Thoracic aorta (tissue), 2 donors: ENCODE results near the gene HP1BP3. TPM values are rescaled to one million over a fixed set of nuclear protein-coding genes. Genes with fewer than 3 reads are reported as not detected.

Source experiments
- ATAC-seq: fragments of 150-250 bp; one replicate; pipeline ENCODE4 v1.8.0; 2017; ENCODE audit warnings: low read depth; ENCODE audit not compliant: insufficient number of reproducible peaks, low FRiP score
- DNase-seq: peaks from one replicate; pipeline ENCODE4 v3.0.0-alpha.2; 2020; ENCODE audit warnings: low spot score
- H3K27ac ChIP-seq, 2 donors: fragments of 200-600 bp; sonication (generic); 1 replicate in 1 of 2; 2 replicates in 1 of 2; pipeline ENCODE4 v1.5.1; 2016; ENCODE audit warnings: mild to moderate bottlenecking in 2 of 2, moderate library complexity in 2 of 2
- H3K27me3 ChIP-seq: fragments of 200-600 bp; sonication (generic); replicated peaks from 2 replicates; pipeline ENCODE4 v1.6.0; 2016; ENCODE audit warnings: mild to moderate bottlenecking; ENCODE audit not compliant: insufficient read depth
- H3K36me3 ChIP-seq: fragments of 200-600 bp; sonication (generic); one replicate; pipeline ENCODE4 v1.5.1; 2016
- H3K4me1 ChIP-seq, 2 donors: fragments of 200-600 bp; sonication (generic); 1 replicate in 1 of 2; 2 replicates in 1 of 2; pipeline versions ENCODE4 v1.5.1 to v1.6.0; 2016; ENCODE audit warnings: low read depth in 2 of 2, mild to moderate bottlenecking in 1 of 2; ENCODE audit not compliant: control insufficient read depth in 1 of 2
- H3K4me3 ChIP-seq: fragments of 200-600 bp; sonication (generic); 2 replicates; pipeline ENCODE4 v1.5.1; 2016; ENCODE audit warnings: mild to moderate bottlenecking
- H3K9me3 ChIP-seq: fragments of 200-600 bp; sonication (generic); 2 replicates; pipeline ENCODE4 v1.5.1; 2016
- CTCF ChIP-seq: fragments of 200-600 bp; sonication (generic); IDR thresholded peaks from one replicate; pipeline ENCODE4 v1.5.1; 2019; ENCODE audit warnings: antibody characterized with exemption
- total RNA-seq, 2 donors: library from RNA; depleted of rRNA; stranded (reverse); fragments of >200 nt; gene quantifications; one replicate each; pipeline versions ENCODE4 v1.1.0 to v1.2.3, GENCODE V29; 2016

Gene HP1BP3
- total RNA-seq, 2 donors from 2014 or later: 186 to 189 TPM

GRCh38 chr1:20709868-20710267 lies 77.2 kb downstream of the HP1BP3 start:
- Histone ChIP-seq H3K4me3 (no peak overlapping the region), H3K4me1 (no peaks in the 10 kb centered on the region), H3K9me3 (no peaks in the 10 kb centered on the region), H3K36me3 (no peaks in the 10 kb centered on the region), H3K27ac (no peak overlapping the region), H3K27me3 (no peaks in the 10 kb centered on the region)
- ATAC-seq (no peak), DNase-seq (no peak)
- no peak for TF ChIP-seq CTCF

- Histone ChIP-seq H3K36me3 (no peaks in the 10 kb centered on the region), H3K27me3 (no peaks in the 10 kb centered on the region), H3K27ac (no peak overlapping the region), H3K4me3 (no peak overlapping the region), H3K9me3 (no peaks in the 10 kb centered on the region), H3K4me1 (no peaks in the 10 kb centered on the region)
- DNase-seq (no peak), ATAC-seq (no peak)
- TF ChIP-seq CTCF: no peak
Measured at GRCh38 chr1:20708891-20709290, 78.2 kb downstream of the HP1BP3 start.

- Histone ChIP-seq H3K27ac (no peak overlapping the region), H3K4me3 (no peak overlapping the region), H3K9me3 (no peaks in the 10 kb centered on the region), H3K4me1 (no peaks in the 10 kb centered on the region), H3K27me3 (no peaks in the 10 kb centered on the region), H3K36me3 (no peaks in the 10 kb centered on the region)
- DNase-seq: no peak
- TF ChIP-seq CTCF: no peak
- no peak for ATAC-seq
Measured at GRCh38 chr1:20708057-20708456, 79.0 kb downstream of the HP1BP3 start.

- H3K4me1 ChIP-seq: no peaks in the 10 kb centered on the region
- ATAC-seq (no peak), DNase-seq (no peak)
Measured at GRCh38 chr1:20706841-20707240, 80.3 kb downstream of the HP1BP3 start.

GRCh38 chr1:20705203-20705755 lies 81.8 kb downstream of the HP1BP3 start:
- ATAC-seq: no peak
- Histone ChIP-seq H3K27me3 (no peaks in the 10 kb centered on the region), H3K27ac (no peak overlapping the region), H3K36me3 (no peaks in the 10 kb centered on the region), H3K4me3 (no peak overlapping the region), H3K9me3 (no peaks in the 10 kb centered on the region), H3K4me1 (no peaks in the 10 kb centered on the region)
- no peak for DNase-seq
- TF ChIP-seq CTCF: no peak

More at GRCh38 chr1:20706841-20707240, 80.3 kb downstream of the HP1BP3 start:
- TF ChIP-seq CTCF: no peak
- Histone ChIP-seq H3K27ac (no peak overlapping the region), H3K36me3 (no peaks in the 10 kb centered on the region), H3K9me3 (no peaks in the 10 kb centered on the region), H3K4me3 (no peak overlapping the region), H3K27me3 (no peaks in the 10 kb centered on the region)
